ENCODE measurements around the gene SLF2.

The SLF2 gene

DNA sequence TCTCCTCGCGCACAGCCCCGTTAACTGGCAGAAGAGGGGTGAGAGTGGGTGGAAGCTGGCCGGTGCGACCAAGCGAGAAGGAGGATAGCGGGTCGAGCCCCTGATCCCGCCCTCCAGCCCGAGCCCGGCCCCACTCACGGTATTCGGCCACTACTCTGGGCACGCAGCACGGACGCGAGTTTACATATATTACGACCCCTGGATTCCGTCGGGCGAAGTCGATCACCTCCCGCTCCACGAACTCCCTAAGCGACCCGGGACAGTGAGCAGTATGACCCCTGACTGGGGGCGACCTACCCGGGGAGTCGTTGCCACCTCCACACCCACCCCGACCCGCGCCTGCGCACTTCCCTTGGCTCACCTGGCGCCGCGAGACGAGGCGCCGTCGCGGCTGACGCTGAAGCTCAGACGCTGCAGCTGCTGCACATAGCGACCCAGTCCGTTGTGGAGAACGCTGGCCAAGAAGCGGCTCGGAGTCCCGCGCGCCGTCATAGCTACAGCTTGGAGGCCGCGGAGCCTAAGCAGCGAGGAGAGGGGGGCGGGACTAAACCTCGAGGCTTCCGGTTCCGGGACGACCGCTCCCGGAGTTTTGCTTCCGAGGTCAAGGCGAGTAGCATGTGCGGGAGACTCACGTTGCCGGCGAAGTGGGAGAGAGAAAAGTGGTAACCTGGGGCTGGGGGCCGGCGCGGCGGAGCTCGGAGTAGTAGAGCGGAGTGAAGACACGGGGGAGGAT lies 74.4 kb downstream of the SLF2 start, which contains the start of the genes MRPL43 and TWNK:
TSS of gene MRPL43 (minus strand) at position 546 of the 733 bp plus-strand sequence. CDS start at position 492, 54 bp downstream.
TSS of gene TWNK (plus strand) at position 592 of the 733 bp plus-strand sequence. CDS start 668 bp downstream, outside the sequence.
- no peak for TF ChIP-seq CTCF (IDR thresholded peaks at IDR 0.05; ENCODE audit: unreplicated experiment in 3 of 3)
- no peaks in the 10 kb centered on the region for H3K27me3 Mint-ChIP-seq (ENCODE audit: low read depth)
- H3K36me3 Mint-ChIP-seq (ENCODE audit: low read depth) = peaks cover 29% of the 10 kb centered on the region
- peak within 1 kb of the TSS; percentile 91 to 94 (median 93) for H3K4me3 Mint-ChIP-seq
- H3K9me3 Mint-ChIP-seq = no peaks in the 10 kb centered on the region
- H3K4me1 Mint-ChIP-seq = peaks cover 18% of the 10 kb centered on the region
- peak within 1 kb of the TSS; percentile 75 to 95 (median 84) for H3K27ac Mint-ChIP-seq

DNA sequence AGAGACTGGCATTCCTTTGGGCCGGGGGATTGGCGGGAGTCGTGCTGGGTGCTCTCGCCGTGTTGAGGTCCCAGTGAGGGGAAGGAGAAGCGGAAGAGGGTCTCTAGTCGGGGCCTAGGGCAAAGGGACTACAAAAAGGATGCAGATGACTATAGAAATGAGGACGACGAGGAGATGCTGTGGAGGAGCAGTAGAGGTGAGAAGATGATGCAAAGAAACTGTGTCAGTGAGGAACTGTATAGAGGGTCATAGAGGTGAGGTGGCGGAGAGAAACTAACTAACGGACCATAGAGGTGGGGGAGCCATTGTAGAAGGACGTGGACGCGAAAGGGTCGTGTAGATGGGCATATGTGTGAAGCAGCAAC lies 74.9 kb downstream of the SLF2 start:
- Mint-ChIP-seq H3K27ac (peak overlapping the region; percentile 75 to 95 (median 84)), H3K9me3 (no peaks in the 10 kb centered on the region)
- TF ChIP-seq CTCF (IDR thresholded peaks at IDR 0.05; ENCODE audit: unreplicated experiment in 3 of 3) = no peak

DNA sequence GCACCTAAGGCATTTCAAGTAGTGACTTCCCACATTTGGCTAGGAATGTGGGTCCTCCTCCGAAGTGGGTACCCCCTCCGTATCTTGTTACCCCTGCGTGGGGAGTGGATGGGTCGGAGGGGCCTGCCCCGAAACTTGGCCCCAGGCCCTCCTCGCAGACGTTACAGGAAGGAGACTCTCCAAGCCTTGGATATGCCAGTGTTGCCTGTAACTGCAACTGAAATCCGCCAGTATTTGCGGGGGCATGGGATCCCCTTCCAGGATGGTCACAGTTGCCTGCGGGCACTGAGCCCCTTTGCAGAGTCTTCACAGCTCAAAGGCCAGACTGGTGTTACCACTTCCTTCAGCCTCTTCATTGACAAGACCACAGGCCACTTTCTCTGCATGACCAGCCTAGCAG lies 75.4 kb downstream of the SLF2 start:
- peak overlapping the region in 2 of 3 experiments; percentile 75 to 84 for H3K27ac Mint-ChIP-seq
- H3K4me1 Mint-ChIP-seq = peaks cover 18% of the 10 kb centered on the region
- H3K4me3 Mint-ChIP-seq = peak overlapping the region; percentile 91 to 94 (median 93)
- no peak for TF ChIP-seq CTCF (IDR thresholded peaks at IDR 0.05; ENCODE audit: unreplicated experiment in 3 of 3)
- H3K27me3 Mint-ChIP-seq (ENCODE audit: low read depth) = no peaks in the 10 kb centered on the region
- peaks cover 29% of the 10 kb centered on the region for H3K36me3 Mint-ChIP-seq (ENCODE audit: low read depth)
- no peaks in the 10 kb centered on the region for H3K9me3 Mint-ChIP-seq

More for the DNA sequence above, 74.9 kb downstream of the SLF2 start:
- peaks cover 27% of the 10 kb centered on the region for H3K36me3 Mint-ChIP-seq (ENCODE audit: low read depth)
- peaks cover 18% of the 10 kb centered on the region for H3K4me1 Mint-ChIP-seq
- H3K27me3 Mint-ChIP-seq (ENCODE audit: low read depth) = no peaks in the 10 kb centered on the region
- H3K4me3 Mint-ChIP-seq = peak overlapping the region; percentile 91 to 94 (median 93)

DNA sequence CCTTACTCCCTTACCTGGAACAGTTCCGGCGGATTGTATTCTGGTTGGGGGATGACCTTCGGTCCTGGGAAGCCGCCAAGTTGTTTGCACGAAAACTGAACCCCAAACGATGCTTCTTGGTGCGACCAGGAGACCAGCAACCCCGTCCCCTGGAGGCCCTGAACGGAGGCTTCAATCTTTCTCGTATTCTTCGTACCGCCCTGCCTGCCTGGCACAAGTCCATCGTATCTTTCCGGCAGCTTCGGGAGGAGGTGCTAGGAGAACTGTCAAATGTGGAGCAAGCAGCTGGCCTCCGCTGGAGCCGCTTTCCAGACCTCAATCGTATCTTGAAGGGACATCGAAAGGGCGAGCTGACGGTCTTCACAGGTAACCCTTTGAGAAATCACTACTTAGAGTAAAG lies 76.3 kb downstream of the SLF2 start:
- Mint-ChIP-seq H3K9me3 (no peaks in the 10 kb centered on the region), H3K4me3 (peak overlapping the region; percentile 62 to 93 (median 91)), H3K27me3 (ENCODE audit: low read depth) (no peaks in the 10 kb centered on the region), H3K36me3 (ENCODE audit: low read depth) (peaks cover 29% of the 10 kb centered on the region), H3K4me1 (peaks cover 19% of the 10 kb centered on the region), H3K27ac (no peak overlapping the region)
- no peak for TF ChIP-seq CTCF (IDR thresholded peaks at IDR 0.05; ENCODE audit: unreplicated experiment in 3 of 3)

- peaks cover 36% of the 10 kb centered on the region for H3K4me1 Mint-ChIP-seq
- H3K27ac Mint-ChIP-seq = peak overlapping the region; percentile 84 to 99 (median 98)
Observed at GRCh38 chr10:100993986-100994708, 81.4 kb downstream of the SLF2 start.

More at GRCh38 chr10:100993986-100994708, 81.4 kb downstream of the SLF2 start:
- Mint-ChIP-seq H3K27me3 (ENCODE audit: low read depth) (no peaks in the 10 kb centered on the region), H3K9me3 (no peaks in the 10 kb centered on the region), H3K4me3 (peak overlapping the region; percentile 52 to 96 (median 85)), H3K36me3 (ENCODE audit: low read depth) (peaks cover 23% of the 10 kb centered on the region)
- peak; percentile 71 to 81 (median 71) for TF ChIP-seq CTCF (IDR thresholded peaks at IDR 0.05; ENCODE audit: unreplicated experiment in 3 of 3)
